ENCODE results near the gene NDRG4.
A peak's percentile ranks its signal among the peaks of the same experiment; 100 is the strongest.
"Not testable (repeated sequence)": the region's sequence is repeated elsewhere in the genome, so short reads cannot be mapped to it uniquely, and the experiment has no call there.

The NDRG4 gene

GRCh38 chr16:58466396-58466795 is 33.5 kb upstream of the NDRG4 start:
- DNase-seq, result no peak

GRCh38 chr16:58467905-58468304 is 32.0 kb upstream of the NDRG4 start:
- no peak for DNase-seq

DNA sequence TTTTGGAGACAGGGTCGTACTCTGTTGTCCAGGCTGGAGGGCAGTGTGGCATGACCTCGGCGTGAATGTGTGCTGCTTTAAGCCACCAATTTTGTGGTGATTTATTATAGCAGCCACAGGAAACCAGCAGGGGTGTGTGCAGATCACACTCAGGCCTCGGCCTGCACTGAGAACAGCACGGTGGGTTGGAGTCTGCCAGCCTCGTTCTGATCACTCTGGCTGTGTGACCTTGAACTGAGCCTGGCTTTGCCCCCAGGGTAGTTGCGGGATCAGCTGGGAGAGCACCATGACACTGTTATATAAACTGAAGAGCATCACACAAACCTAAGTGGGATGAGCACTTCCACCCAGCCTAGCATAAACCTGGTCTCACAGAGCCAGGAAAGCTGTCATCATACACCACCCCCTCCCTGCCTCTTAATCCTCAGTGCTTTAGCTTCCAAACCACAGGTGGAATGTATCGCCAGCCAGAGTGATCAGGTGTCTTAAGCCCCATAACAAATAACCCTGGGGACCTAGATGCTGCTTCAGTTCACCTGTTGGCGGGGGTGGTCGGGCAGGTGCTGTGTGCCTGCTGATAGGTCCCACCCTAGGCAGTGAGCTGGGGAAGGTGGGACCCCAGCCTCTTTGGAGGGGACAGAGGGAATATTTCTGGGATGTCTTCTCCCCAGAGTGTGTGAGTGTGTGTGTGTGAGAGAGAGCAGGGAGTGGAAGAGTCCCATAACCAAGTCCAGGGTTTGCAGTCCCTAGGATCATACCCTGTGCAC is 28.6 kb upstream of the NDRG4 start:
- DNase-seq, result no peak

DNA sequence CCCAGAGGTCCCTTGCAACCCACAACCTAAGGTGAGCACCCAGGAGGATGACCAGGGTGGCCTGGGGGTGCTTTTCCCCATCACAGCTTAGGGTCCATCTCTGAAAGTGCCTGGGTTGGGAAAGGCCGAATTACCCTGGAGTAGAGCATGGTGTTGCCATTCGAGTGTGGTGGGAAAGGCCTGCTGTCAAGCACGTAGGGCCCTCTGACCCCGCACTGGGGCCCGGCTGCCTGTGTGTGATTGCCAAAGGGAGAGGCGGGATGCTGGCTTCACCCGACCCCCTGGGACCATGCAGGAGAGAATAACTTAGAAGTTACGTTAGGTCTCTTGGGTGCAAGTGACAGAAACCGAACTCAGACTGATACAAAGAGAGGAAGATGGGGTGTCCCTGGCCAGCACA is 27.7 kb upstream of the NDRG4 start:
- no peak for DNase-seq

DNA sequence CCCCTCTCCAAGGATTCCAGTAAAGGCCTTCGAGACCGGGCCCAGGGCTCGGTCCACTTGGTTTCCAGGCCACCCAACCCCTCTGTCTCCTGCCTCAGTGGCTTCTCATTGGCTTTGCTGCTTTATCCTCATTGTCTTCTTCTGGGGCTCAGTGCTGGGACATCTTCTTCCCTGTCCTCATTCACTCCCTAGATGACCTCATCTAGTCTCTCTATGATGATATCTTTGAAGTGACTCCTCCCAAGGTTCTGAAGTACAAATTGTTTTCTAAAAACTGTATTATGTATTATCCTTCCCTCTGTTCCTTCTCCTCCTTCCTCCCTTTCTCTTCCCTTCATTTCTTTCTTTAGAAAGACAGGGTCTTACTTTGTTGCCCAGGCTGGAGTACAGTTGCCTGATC is 27.1 kb upstream of the NDRG4 start:
- DNase-seq, result no peak

DNA sequence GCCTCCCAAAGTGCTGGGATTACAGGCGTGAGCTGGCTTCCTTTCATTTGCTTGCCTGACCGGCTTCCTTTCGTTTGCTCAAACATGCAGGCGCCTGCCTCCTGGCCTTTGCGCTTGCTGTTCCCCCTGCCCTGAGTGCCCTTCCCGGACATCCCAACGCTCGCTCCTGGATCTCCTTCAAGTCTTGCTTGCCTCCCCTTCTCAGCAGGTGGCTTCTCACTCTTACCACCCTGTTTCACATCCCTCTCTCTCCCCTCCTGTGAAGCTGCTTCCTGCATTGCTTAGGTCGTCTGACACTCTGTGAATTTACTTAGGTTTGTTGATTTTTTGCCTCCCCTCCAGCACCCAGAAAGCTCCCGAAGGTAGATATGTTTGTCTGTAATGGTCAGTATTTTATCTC is 25.6 kb upstream of the NDRG4 start:
- DNase-seq, result no peak

- DNase-seq, result no peak
Measured at GRCh38 chr16:58475091-58475619, 24.8 kb upstream of the NDRG4 start.

GRCh38 chr16:58476791-58477190 is 23.2 kb upstream of the NDRG4 start:
- DNase-seq, result no peak

- no peak for DNase-seq
Measured at GRCh38 chr16:58478427-58478826, 21.5 kb upstream of the NDRG4 start.

DNA sequence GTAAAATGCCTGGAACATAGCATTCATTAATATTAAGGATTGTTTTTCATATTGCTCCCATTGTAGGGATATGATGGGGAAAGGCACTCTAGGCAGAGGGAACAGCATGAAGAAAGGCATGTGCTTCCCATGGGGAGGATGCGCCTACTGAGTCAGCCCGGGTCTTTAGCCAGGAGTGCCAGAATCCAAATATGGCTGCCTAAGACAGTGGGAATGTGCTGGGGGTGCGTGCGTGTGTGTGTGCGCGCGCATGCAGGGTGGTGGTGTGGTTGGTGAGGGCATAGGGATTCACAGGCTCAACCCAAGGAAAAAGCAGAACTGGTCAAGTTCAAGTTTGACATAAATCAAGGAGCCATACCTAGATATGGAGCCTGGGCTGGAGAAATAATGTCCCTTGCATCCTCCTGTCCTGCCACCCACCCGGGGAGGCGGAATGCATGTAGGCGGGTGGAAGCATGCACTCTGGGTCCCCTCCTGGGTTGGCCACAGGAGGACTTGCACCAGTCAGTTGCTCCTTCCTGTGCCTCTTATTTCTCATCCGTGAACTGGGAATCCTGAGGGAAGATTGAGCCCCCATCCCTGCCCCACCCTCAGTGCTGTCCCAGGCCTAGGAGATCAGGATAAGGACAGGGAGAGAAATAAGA is 18.6 kb upstream of the NDRG4 start:
- no peak for DNase-seq

GRCh38 chr16:58481931-58482330 is 18.0 kb upstream of the NDRG4 start:
- DNase-seq, result no peak

GRCh38 chr16:58485184-58485887 is 14.6 kb upstream of the NDRG4 start:
- DNase-seq, result no peak

DNA sequence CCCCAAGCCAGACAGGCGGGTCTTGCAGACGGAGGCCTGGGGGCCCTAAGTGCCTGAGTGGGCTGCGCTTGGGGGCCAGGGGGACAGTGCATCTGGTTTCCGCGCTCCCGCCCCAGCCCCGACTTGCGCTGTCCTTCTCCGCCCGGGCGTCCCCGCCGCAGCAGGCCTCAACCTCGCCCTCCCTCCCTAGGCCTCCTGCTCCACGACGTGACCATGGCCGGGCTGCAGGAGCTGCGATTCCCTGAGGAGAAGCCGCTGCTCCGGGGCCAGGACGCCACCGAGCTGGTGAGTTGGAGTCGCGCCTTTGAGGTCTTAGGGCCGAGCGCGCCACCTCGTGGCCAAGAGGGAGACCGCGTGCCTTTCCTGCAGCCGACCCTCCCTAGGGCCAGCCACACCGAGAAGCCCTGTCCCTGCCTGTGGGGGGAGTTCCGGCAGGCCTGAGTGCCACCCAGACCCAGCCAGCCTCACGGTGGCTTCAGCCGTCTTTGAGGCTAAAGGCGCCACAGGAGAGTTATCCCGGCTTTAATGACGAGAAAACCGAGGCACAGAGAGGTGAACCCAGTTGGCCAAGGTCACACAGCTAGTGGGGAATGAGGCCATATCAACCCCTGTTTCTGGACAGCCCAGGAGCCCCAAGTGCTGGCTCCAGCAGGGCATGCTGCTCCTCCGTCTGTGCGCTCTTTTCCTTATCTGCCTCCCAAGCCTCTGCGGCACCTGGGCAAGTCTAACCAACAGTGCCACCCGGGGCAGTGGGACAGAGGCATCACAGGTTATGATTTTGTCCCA is 12.2 kb upstream of the NDRG4 start:
- peak; percentile 68 for DNase-seq

- no peak for DNase-seq
Measured at GRCh38 chr16:58488531-58488930, 11.4 kb upstream of the NDRG4 start.

DNA sequence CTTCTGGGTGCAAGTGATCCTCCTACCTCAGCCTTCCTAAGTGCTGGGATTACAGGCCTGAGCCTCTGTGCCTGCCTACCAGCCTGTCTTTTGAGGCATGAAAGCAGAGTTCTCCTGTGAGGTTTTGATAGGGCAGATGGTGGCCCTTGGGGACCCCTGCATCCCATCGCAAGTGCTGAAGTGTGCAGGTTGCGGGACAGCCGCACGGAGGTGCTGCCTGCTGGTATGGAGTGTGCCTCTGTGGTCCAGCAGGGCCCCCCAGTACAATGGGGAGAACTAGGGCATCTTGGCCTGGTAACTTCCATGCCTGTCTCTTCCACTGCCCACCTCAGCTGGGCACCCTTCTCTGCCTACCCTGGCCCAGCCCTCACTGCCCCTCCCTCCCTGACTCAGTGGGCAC is 9.9 kb upstream of the NDRG4 start:
- no peak for DNase-seq

GRCh38 chr16:58490539-58490938 is 9.4 kb upstream of the NDRG4 start:
- DNase-seq, result not testable (repeated sequence)

DNA sequence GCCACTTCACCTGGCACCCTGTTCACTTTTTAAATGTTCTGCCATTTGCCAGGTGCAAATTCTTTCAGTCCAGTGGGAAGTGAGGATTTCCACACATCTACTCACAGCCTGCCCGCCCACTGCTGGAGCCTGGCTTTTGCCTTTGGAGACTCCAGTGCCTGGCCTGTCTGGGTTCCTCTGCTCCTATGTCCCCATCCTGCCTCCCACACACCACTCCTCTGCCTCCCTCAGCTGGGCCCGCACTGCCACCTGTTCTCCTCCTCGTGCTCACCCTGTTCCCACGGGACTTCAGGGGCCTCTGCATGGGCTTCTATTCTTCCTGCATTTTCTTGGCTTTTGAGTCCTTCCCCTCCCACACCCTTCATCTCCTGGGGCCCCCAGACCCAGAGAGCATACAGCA is 7.9 kb upstream of the NDRG4 start:
- DNase-seq, result no peak

DNA sequence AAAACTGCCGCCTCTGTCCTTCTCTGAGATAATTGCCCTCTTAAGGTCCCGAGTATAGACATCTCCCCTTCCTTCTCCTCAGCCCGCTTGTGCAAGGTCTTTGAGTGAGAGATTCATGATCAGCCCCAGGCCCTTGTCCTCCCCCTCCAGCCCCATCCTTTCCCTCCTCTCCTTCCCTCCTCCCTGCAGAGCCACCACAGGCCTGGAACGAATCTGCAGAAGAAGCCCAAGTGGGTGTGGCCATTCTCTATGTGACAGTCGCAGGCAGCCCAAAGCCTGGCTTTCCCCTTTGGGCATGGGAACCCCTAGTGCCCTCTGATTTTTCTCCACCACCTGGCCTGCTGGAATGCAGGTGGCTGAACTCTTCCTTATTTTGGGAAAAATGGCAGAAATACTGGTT is 7.2 kb upstream of the NDRG4 start:
- no peak for DNase-seq

DNA sequence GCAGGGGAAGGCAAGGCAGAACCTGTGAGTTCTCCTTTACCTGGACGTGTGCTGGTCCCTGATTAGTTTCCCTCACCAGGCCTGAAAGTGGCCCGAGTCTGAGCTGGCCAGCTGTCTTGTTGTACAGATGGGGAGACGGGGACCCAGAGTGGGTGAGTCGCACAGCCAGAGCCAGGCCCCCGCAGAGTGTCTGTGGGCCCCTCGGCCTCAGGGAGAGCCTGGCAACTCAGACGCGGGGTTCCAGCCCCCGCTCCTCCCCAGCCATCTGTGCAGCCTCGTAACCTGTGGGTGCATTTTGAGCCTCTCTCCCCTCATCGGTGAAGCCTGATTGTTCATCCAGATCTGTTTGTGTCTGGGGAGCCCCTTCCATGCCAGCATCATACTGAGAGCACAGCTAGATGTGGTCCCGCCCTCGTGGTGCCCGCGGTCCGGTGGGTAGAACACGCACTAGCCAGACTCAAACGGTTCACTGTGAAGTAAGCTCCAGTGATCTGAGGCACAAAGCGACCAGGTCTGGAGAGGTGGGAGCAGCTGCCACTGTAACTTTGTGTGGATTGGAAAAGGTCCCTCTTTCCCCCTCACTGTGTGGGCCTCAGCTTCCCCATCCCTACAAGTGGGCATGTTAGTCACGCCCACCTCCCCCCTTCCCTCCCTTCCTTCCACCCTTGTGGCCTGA is 6.0 kb upstream of the NDRG4 start:
- no peak for DNase-seq

DNA sequence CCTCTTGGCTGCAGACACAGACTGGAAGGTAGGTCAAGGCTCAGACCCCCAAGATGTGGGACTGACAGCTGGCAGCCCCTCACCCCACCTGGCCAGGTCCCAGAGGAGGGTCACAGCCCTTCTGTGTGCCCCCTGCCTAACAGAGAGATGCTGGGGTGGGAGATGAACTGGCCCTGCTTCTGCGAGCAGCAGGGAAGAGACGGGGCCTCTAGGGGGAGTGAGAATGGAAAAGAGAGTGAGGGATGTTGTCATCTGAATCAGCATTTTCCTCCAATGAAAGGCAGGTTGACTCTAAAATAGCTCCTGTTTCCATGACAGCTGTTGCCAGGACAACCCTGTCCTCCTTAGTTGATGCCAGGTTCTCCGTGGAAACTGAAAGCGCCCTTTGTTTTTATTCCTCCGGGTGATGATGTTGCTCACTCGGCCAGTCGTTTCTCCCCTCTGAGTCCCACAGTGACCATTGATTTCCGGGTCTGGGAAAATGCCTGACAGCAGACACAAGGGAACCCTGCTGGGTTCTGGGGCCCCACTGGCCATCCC is 4.9 kb upstream of the NDRG4 start:
- DNase-seq, result peak; percentile 62

- DNase-seq, result no peak
Measured at GRCh38 chr16:58495521-58496331, 4.2 kb upstream of the NDRG4 start.
